Measurements from ENCODE around the gene AGBL5.

- no peak for TF ChIP-seq CTCF (IDR thresholded peaks at IDR 0.05)
- no peak for TF ChIP-seq EZH2 (IDR thresholded peaks at IDR 0.05; ENCODE audit: borderline replicate concordance, insufficient read depth, low read depth, low read length, poor library complexity, severe bottlenecking)
Observed at GRCh38 chr2:27118525-27119329, 67.3 kb downstream of the AGBL5 start, which contains the start of gene CGREF1.
